ENCODE measurements around the gene NDST3. TPM values are rescaled to one million over a fixed set of nuclear protein-coding genes. Genes with fewer than 3 reads are reported as not detected.
A peak's percentile ranks its signal among the peaks of the same experiment; 100 is the strongest.

The NDST3 gene
- total RNA-seq, 1 donor from 2014 or later: 0.49 TPM

- no peaks in the 10 kb centered on the region for H3K36me3 ChIP-seq
- DNase-seq (ENCODE audit: low spot score): no peak
- no peak overlapping the region for H3K4me3 ChIP-seq
- no peak for TF ChIP-seq EZH2phosphoT487 (IDR thresholded peaks at IDR 0.05)
- TF ChIP-seq, protein P1, sequence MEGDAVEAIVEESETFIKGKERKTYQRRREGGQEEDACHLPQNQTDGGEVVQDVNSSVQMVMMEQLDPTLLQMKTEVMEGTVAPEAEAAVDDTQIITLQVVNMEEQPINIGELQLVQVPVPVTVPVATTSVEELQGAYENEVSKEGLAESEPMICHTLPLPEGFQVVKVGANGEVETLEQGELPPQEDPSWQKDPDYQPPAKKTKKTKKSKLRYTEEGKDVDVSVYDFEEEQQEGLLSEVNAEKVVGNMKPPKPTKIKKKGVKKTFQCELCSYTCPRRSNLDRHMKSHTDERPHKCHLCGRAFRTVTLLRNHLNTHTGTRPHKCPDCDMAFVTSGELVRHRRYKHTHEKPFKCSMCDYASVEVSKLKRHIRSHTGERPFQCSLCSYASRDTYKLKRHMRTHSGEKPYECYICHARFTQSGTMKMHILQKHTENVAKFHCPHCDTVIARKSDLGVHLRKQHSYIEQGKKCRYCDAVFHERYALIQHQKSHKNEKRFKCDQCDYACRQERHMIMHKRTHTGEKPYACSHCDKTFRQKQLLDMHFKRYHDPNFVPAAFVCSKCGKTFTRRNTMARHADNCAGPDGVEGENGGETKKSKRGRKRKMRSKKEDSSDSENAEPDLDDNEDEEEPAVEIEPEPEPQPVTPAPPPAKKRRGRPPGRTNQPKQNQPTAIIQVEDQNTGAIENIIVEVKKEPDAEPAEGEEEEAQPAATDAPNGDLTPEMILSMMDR (IDR thresholded peaks at IDR 0.05): no peak
- TF ChIP-seq EZH2 (IDR thresholded peaks at IDR 0.05): no peak
- no peaks in the 10 kb centered on the region for H3F3A ChIP-seq (ENCODE audit: low read depth)
- H3K9me3 ChIP-seq (ENCODE audit: low read depth): no peaks in the 10 kb centered on the region
- Mint-ChIP-seq H3K4me1 (no peaks in the 10 kb centered on the region), H3K9me3 (no peaks in the 10 kb centered on the region), H3K27me3 (ENCODE audit: insufficient read depth, low read depth) (no peaks in the 10 kb centered on the region), H3K4me3 (no peak overlapping the region), H3K27ac (no peak overlapping the region), H3K36me3 (no peaks in the 10 kb centered on the region)
- H4K20me1 ChIP-seq (ENCODE audit: low read depth): no peaks in the 10 kb centered on the region
- H3K79me2 ChIP-seq (ENCODE audit: low read depth): no peaks in the 10 kb centered on the region
- no peak overlapping the region for H3K27ac ChIP-seq
- H3K27me3 ChIP-seq: no peaks in the 10 kb centered on the region
- no peak overlapping the region for H3K9ac ChIP-seq
- H2AFZ ChIP-seq (replicated peaks): no peak overlapping the region
- H3K4me1 ChIP-seq: no peaks in the 10 kb centered on the region
- no peak overlapping the region for H3K4me2 ChIP-seq
These were observed 37.4 kb upstream of the NDST3 start for GRCh38 chr4:117996891-117997290.

GRCh38 chr4:118004088-118004487 is 30.2 kb upstream of the NDST3 start:
- Histone ChIP-seq H3F3A (ENCODE audit: low read depth) (no peaks in the 10 kb centered on the region), H3K9ac (no peak overlapping the region), H3K27me3 (no peaks in the 10 kb centered on the region), H3K9me3 (ENCODE audit: low read depth) (no peaks in the 10 kb centered on the region), H2AFZ (replicated peaks) (no peak overlapping the region), H3K4me2 (no peak overlapping the region), H3K27ac (no peak overlapping the region), H3K4me1 (no peaks in the 10 kb centered on the region), H4K20me1 (ENCODE audit: low read depth) (no peaks in the 10 kb centered on the region), H3K4me3 (no peak overlapping the region), H3K36me3 (no peaks in the 10 kb centered on the region), H3K79me2 (ENCODE audit: low read depth) (no peaks in the 10 kb centered on the region)
- no peak for DNase-seq (ENCODE audit: low spot score)
- Mint-ChIP-seq H3K4me1 (no peaks in the 10 kb centered on the region), H3K4me3 (no peak overlapping the region), H3K27me3 (ENCODE audit: insufficient read depth, low read depth) (no peaks in the 10 kb centered on the region), H3K27ac (no peak overlapping the region), H3K36me3 (no peaks in the 10 kb centered on the region), H3K9me3 (no peaks in the 10 kb centered on the region)
- TF ChIP-seq EZH2 (IDR thresholded peaks at IDR 0.05): no peak
- TF ChIP-seq, protein P1 (IDR thresholded peaks at IDR 0.05): no peak

GRCh38 chr4:118005883-118006282 is 28.4 kb upstream of the NDST3 start:
- Mint-ChIP-seq H3K27me3 (ENCODE audit: insufficient read depth, low read depth) (no peaks in the 10 kb centered on the region), H3K36me3 (no peaks in the 10 kb centered on the region), H3K4me1 (no peaks in the 10 kb centered on the region), H3K27ac (no peak overlapping the region), H3K9me3 (no peaks in the 10 kb centered on the region), H3K4me3 (no peak overlapping the region)
- no peak overlapping the region for H3K4me2 ChIP-seq
- H3K4me1 ChIP-seq: no peaks in the 10 kb centered on the region
- H3K79me2 ChIP-seq (ENCODE audit: low read depth): no peaks in the 10 kb centered on the region
- peak overlapping the region; percentile 90 for H2AFZ ChIP-seq (replicated peaks)
- no peaks in the 10 kb centered on the region for H3K36me3 ChIP-seq
- no peaks in the 10 kb centered on the region for H3K9me3 ChIP-seq (ENCODE audit: low read depth)
- DNase-seq (ENCODE audit: low spot score): peak; percentile 42
- no peak overlapping the region for H3K9ac ChIP-seq
- no peaks in the 10 kb centered on the region for H3F3A ChIP-seq (ENCODE audit: low read depth)
- TF ChIP-seq EZH2phosphoT487 (IDR thresholded peaks at IDR 0.05) (no peak), EZH2 (IDR thresholded peaks at IDR 0.05) (no peak)
- TF ChIP-seq, protein P1 (IDR thresholded peaks at IDR 0.05): peak; percentile 49
- H4K20me1 ChIP-seq (ENCODE audit: low read depth): no peaks in the 10 kb centered on the region
- H3K27ac ChIP-seq: no peak overlapping the region
- no peaks in the 10 kb centered on the region for H3K27me3 ChIP-seq
- no peak overlapping the region for H3K4me3 ChIP-seq

Data from neural progenitor cell (in vitro differentiated cells).